GM12892 (cell line): Measurements from ENCODE around the gene MRPL58.
"Not testable (repeated sequence)": the region's sequence is repeated elsewhere in the genome, so short reads cannot be mapped to it uniquely, and the experiment has no call there.

Experiments
- DNase-seq: peaks from one replicate; pipeline ENCODE4 v3.0.0; 2011; ENCODE audit not compliant: insufficient read length
- FAIRE-seq: peaks from 2 replicates; lab custom pipeline; 2011; peaks lifted over from hg19 to GRCh38; lab: Jason Lieb, UNC
- POLR2A ChIP-seq: IDR thresholded peaks from 2 replicates; pipeline ENCODE4 v1.6.1; 2011; ENCODE audit warnings: low read depth, low read length, control low read depth
- POLR2AphosphoS5 ChIP-seq: IDR thresholded peaks from 2 replicates; pipeline ENCODE4 v1.6.1; 2011; ENCODE audit warnings: low read depth, low read length, control low read depth
- TAF1 ChIP-seq: IDR thresholded peaks from 2 replicates; pipeline ENCODE4 v1.6.1; 2011; ENCODE audit warnings: low read depth, mild to moderate bottlenecking, control low read depth, low read length, borderline replicate concordance

Gene MRPL58

DNA sequence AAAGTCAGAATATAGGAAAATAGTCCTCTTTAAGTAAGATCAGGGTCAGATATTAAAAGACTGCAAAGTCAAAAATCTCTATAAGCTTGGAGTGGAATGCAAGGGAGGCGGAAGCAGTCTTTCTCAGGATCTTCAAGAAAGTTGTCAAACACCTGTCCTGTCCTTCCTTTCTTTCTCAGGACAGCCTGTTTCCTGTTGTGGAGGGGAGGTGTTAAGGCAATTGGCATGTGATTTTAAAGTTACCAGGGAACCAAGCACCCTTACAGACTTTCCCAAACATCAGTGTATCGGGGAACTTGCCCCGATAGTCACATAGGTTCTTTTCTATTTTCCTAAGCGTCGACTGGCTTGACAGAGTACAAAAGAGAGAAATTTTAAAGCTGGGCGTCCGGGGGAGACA lies 32.2 kb downstream of the MRPL58 start:
- FAIRE-seq (no peak), DNase-seq (no peak)
- TF ChIP-seq POLR2A (no peak), POLR2AphosphoS5 (no peak), TAF1 (no peak)

DNA sequence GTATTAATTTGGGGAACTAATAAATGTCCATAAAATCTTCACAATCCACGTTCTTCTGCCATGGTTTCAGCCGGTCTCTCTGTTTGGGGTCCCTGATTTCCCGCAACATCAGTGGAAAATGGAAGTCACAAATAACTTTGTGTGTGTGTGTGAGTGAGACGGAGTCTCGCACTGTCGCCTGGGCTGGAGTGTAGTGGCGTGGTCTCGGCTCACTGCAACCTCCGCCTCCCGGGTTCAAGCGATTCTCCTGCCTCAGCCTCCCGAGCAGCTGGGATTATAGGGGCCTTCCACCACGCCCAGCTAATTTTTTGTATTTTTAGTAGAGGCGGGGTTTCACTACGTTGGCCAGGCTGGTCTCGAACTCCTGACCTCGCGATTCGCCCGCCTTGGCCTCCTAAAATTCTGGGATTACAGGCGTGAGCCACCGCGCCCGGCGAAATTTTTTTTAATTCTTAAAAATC lies 33.5 kb downstream of the MRPL58 start:
- FAIRE-seq, DNase-seq: not testable (repeated sequence)

- peak; percentile 97 for DNase-seq
- TF ChIP-seq TAF1 = 0 out of 2 replicates have a peak, but pooled peaks have one; percentile 41
- peak; percentile 93 for TF ChIP-seq POLR2A
- peak; percentile 92 for TF ChIP-seq POLR2AphosphoS5
- peak; percentile 94 for FAIRE-seq
Observed at GRCh38 chr17:75046407-75047289, 34.2 kb downstream of the MRPL58 start, which contains the start of the genes ATP5PD and KCTD2. Gene ATP5PD (minus strand): TSS chr17:75046969. CDS start chr17:75042650, 4,319 bp downstream. Gene KCTD2 (plus strand): TSS chr17:75047225. CDS start chr17:75047251, 26 bp downstream.

- no peak for DNase-seq
Observed at GRCh38 chr17:75047398-75048098, 35.1 kb downstream of the MRPL58 start.

DNA sequence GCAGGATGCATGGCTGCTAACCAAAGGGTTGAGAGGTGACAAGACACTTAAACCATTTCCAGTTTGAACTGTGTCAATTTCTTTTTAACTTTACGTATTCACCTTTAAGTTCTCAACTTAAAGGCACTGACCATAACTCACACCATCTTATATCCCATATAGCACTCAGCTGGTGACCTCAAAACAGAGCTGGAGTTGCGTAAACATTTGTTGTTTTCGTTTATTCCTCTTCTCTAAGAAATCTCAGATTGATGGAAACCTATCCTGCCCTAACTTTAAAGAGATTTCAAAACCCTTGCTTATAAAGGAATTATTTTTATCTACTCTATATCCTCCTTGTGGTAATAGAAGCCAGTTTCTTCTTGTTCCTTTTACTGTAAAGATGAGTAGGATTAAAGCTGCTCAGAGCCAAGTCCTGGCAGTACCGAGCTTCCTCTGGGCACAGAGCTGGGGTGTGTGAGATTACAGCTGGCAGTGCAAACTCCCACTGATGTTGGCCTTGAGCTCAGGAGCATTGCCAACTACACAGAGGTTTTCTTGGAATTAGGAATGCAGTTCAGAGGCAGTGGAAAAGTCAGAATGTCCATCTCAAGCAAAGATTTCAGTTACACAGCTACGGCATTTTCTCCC lies 35.9 kb downstream of the MRPL58 start:
- DNase-seq = no peak
- TF ChIP-seq POLR2AphosphoS5 (no peak), TAF1 (no peak), POLR2A (no peak)
- no peak for FAIRE-seq

More at GRCh38 chr17:75047398-75048098, 35.1 kb downstream of the MRPL58 start:
- FAIRE-seq = no peak
- TF ChIP-seq POLR2AphosphoS5 = no peak
- no peak for TF ChIP-seq TAF1
- no peak for TF ChIP-seq POLR2A

DNA sequence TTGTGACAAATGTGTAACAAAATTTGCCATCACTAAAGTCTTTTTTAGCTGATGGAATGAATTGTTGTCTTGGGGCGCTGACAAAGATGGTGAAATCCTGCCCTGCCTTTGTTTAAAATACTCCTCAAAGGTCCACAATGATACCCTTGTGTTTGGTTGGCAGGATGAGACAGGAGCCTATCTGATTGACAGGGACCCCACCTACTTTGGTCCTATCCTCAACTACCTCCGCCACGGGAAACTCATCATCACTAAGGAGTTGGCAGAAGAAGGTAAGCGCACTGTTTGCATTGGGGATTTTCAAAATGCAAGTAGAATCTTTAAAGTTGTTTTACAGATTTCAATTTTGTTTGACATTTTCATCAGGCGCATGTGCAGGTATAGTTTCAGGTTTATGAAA lies 36.6 kb downstream of the MRPL58 start:
- no peak for TF ChIP-seq POLR2A
- TF ChIP-seq POLR2AphosphoS5 = no peak
- TF ChIP-seq TAF1 = no peak

GRCh38 chr17:75049706-75050105 lies 37.2 kb downstream of the MRPL58 start:
- FAIRE-seq (no peak), DNase-seq (no peak)
- TF ChIP-seq POLR2AphosphoS5 = no peak
- no peak for TF ChIP-seq POLR2A
- TF ChIP-seq TAF1 = no peak

More for the DNA sequence above, 36.6 kb downstream of the MRPL58 start:
- FAIRE-seq (no peak), DNase-seq (no peak)

GRCh38 chr17:75051941-75052340 lies 39.5 kb downstream of the MRPL58 start:
- DNase-seq (no peak), FAIRE-seq (no peak)
- no peak for TF ChIP-seq TAF1
- TF ChIP-seq POLR2AphosphoS5 = no peak
- TF ChIP-seq POLR2A = no peak

DNA sequence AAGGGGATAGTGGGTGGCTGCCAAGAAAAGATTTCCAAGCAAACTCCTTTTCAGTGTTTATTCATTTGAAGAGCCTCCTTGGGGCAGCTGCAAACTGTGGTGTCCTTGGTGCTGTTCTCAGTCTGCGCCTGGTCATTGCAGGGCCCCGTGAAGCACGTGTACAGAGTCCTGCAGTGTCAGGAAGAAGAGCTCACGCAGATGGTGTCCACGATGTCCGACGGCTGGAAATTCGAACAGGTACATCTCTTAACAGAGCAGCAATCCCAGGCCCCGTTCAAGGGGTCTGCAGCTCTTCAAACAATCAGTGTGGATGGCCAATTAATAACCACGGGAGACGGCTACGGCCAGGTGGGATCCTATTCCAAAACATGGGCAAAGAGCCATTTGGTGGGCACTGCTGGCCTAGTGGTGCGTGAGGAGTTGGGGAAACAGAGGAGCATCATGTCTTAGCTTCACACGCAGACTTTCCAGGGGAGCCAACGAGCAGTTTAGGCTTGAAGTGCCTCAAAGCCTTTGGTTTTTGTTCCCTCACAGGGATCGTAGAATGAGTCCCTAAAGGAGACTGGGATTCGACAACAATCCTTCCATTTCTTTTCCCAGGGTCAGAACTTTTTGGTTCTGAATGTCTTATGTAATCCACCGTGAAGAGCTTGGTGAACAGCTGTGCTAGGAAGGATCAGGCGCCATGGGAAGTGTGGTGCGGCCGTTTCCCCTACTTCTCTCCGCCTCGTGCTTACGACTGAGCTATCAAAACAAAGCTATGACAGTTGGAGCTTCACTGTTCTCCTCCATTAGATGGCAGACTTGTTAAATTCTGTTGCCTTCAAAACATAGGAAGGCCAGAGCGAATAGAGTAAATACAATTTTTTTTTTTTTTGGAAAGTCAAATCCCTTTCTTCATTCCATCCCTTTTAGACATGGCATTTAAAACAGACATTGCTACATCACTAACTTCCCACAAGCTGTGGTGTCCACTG lies 47.2 kb downstream of the MRPL58 start:
- TF ChIP-seq TAF1 (no peak), POLR2A (no peak), POLR2AphosphoS5 (no peak)
- FAIRE-seq = no peak
- DNase-seq = no peak

GRCh38 chr17:75060434-75061054 lies 48.1 kb downstream of the MRPL58 start:
- FAIRE-seq (no peak), DNase-seq (no peak)
- TF ChIP-seq POLR2A (no peak), TAF1 (no peak), POLR2AphosphoS5 (no peak)
